ENCODE measurements around the gene LELP1. TPM values are rescaled to one million over a fixed set of nuclear protein-coding genes. Genes with fewer than 3 reads are reported as not detected.

The LELP1 gene
- total RNA-seq (not detected), polyA plus RNA-seq (not detected)
- long read RNA-seq, donor 1: 0 reads
- long read RNA-seq, donor 2: 0 reads

DNA sequence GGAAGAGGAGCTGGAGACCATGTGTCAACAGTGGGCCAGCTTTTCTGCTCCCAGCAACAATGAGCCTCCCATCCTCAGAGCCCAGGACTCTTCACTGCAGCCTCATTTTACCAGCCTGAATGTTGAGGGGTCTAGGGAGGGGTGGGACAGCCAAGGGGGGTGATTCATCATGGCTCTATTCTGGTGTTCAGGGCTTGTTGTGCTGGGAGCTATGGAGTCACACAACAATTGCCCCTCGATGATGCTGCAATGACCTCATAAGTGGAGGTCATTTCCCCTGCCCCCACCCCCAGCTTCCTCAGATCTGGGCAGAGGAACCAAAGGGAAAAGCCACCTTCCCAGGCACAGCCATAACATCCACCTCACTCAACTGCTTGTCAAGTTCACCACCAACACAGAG lies at the start of gene LELP1:
TSS of gene LELP1 (plus strand) at position 301 of the 400 bp plus-strand sequence. CDS start 1,278 bp downstream, outside the sequence.
- intact Hi-C loops (cut with DNase I; ENCODE audit: low total_unique reads): no loop called here

DNA sequence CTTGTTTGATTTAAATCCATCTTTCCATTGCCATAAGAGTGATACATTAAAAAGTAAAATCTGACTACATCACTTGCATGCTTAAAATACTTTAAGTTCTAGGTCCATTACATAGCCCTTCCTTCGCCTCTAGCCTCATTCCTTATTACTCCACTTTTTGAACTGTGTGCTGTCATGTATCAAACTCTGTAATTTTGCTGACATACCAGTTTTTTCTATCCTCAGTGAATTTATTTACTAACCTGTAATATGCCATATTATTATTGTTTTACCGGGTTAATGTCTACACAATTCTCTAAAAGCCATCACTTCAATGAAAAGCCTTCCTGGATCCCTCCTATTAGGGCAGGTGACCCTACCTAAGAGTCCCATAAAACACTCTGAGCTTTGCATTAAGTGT lies 47.7 kb upstream of the LELP1 start:
- peaks cover 0 to 13% (median 0%) of the 10 kb centered on the region in 7 donors for H3K27me3 ChIP-seq (replicated peaks in 1 of 7)
- TF ChIP-seq POLR2A (IDR thresholded peaks at IDR 0.05): no peak
- no peak for TF ChIP-seq CTCF (IDR thresholded peaks at IDR 0.05 in 8 of 11, conservative IDR thresholded peaks at IDR 0.05 in 3 of 11)
- no peak for TF ChIP-seq POLR2AphosphoS5 (IDR thresholded peaks at IDR 0.05)
- no peaks in the 10 kb centered on the region for H3K4me1 ChIP-seq
- intact Hi-C loops (cut with DNase I; ENCODE audit: low total_unique reads): no loop called here
- H3K27ac ChIP-seq: no peak overlapping the region
- no peak overlapping the region for H3K4me3 ChIP-seq
- 80 to 92% (median 88%) methylated on average over 2 of the region's 2 CpGs for WGBS, 5 donors
- DNase-seq: no peak
- peaks cover 0 to 29% (median 27%) of the 10 kb centered on the region in 8 donors for H3K9me3 ChIP-seq
- no peaks in the 10 kb centered on the region for H3K36me3 ChIP-seq

More for the DNA sequence above, at the start of gene LELP1:
- TF ChIP-seq CTCF (IDR thresholded peaks at IDR 0.05 in 8 of 11, conservative IDR thresholded peaks at IDR 0.05 in 3 of 11) (no peak), POLR2A (IDR thresholded peaks at IDR 0.05) (no peak), POLR2AphosphoS5 (IDR thresholded peaks at IDR 0.05) (no peak)
- no peak for DNase-seq
- Histone ChIP-seq H3K27me3 (replicated peaks in 1 of 7) (peaks cover 0 to 39% (median 0%) of the 10 kb centered on the region in 7 donors), H3K9me3 (no peaks in the 10 kb centered on the region), H3K27ac (no peak within 1 kb of the TSS), H3K4me3 (no peak within 1 kb of the TSS), H3K4me1 (no peaks in the 10 kb centered on the region), H3K36me3 (no peaks in the 10 kb centered on the region)
- WGBS, 5 donors: 20 to 57% (median 47%) methylated on average over 1 of the region's 1 CpG

DNA sequence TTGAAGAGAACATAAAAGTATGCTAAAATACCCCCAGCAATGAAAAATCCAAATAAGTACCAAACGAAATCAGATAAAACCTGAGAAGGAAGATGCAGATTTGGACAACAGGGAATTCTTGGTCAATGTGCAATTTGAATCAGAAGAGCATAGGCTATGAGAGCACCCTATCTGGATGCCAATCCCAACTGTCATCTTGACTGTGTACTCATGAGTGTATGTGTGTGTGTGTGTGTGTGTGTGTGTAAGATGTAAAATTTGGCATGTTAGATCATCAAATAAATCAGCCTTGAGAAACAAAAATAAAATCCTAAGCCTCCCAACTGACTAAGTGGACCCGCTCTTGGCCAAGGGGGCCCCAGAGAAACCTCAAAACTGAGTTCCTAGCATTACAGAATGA lies 34.5 kb upstream of the LELP1 start:
- H3K27ac ChIP-seq: no peak overlapping the region
- peaks cover 0 to 30% (median 0%) of the 10 kb centered on the region in 7 donors for H3K27me3 ChIP-seq (replicated peaks in 1 of 7)
- DNase-seq: no peak
- H3K9me3 ChIP-seq: no peaks in the 10 kb centered on the region
- H3K4me3 ChIP-seq: no peak overlapping the region
- no peaks in the 10 kb centered on the region for H3K36me3 ChIP-seq
- 67 to 83% (median 77%) methylated on average over 2 of the region's 2 CpGs for WGBS, 5 donors
- H3K4me1 ChIP-seq: no peaks in the 10 kb centered on the region
- intact Hi-C loops (cut with DNase I; ENCODE audit: low total_unique reads): no loop called here
- no peak for TF ChIP-seq CTCF (IDR thresholded peaks at IDR 0.05 in 8 of 11, conservative IDR thresholded peaks at IDR 0.05 in 3 of 11)
- no peak for TF ChIP-seq POLR2AphosphoS5 (IDR thresholded peaks at IDR 0.05)
- no peak for TF ChIP-seq POLR2A (IDR thresholded peaks at IDR 0.05)

- DNase-seq: no peak
- intact Hi-C loops (cut with DNase I; ENCODE audit: low total_unique reads): no loop called here
- H3K4me3 ChIP-seq: no peak overlapping the region
- peaks cover 0 to 3% (median 0%) of the 10 kb centered on the region in 8 donors for H3K9me3 ChIP-seq
- TF ChIP-seq CTCF (IDR thresholded peaks at IDR 0.05 in 8 of 11, conservative IDR thresholded peaks at IDR 0.05 in 3 of 11) (no peak), POLR2A (IDR thresholded peaks at IDR 0.05) (no peak), POLR2AphosphoS5 (IDR thresholded peaks at IDR 0.05) (no peak)
- no peaks in the 10 kb centered on the region for H3K4me1 ChIP-seq
- H3K36me3 ChIP-seq: no peaks in the 10 kb centered on the region
- H3K27ac ChIP-seq: no peak overlapping the region
- H3K27me3 ChIP-seq (replicated peaks in 1 of 7): peaks cover 0 to 24% (median 0%) of the 10 kb centered on the region in 7 donors
These were observed 28.6 kb upstream of the LELP1 start for GRCh38 chr1:153174624-153175023.
